ENCODE measurements around the gene SLCO4A1. TPM values are rescaled to one million over a fixed set of nuclear protein-coding genes. Genes with fewer than 3 reads are reported as not detected.

The SLCO4A1 gene
- total and polyA plus RNA-seq, 5 donors from 2014 or later: 1.8 to 7.4 (median 2.8) TPM

DNA sequence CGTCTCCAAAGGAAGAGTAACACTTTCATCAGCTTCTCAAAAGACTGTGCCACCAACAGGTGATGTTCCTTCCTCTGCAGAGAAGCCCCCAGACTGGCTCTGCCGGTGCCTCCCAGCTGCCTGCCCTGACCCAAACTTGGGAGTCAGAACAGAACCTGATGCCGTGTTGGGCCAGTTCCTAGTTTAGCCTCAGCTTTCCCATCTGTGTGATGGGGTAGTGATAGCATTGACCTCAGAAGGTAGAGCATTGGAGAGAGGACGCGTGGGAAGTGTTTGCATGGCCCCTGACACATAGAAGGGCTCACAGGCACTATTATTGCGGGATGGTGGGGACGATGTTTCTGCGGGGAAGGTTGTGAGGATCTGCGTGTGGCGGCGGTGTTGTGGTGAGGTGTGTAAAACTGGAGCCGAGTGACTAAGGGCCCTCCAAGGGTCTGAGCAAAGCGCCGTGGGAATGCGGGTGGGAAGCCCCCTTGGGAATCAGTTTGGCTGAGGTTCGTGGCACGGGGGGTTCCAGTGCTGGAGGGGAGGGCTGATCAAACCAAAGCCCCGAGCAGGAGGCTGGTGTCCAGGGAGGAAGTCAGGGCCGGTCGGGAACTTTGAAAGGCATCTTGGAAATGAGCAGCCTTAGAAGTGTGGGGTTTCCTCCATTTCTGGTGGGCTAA, 68.0 kb downstream of the SLCO4A1 start:
- H3K36me3 Mint-ChIP-seq: no peaks in the 10 kb centered on the region
- Histone ChIP-seq H3K4me1 (ENCODE audit: control insufficient read depth, insufficient read depth, low read length, poor library complexity, severe bottlenecking) (peaks cover 20% of the 10 kb centered on the region), H3K9me3 (ENCODE audit: control insufficient read depth in 2 of 2, low read length in 2 of 2) (no peaks in the 10 kb centered on the region), H3K27me3 (ENCODE audit: control insufficient read depth, insufficient read depth, low read length) (no peaks in the 10 kb centered on the region), H3K4me3 (ENCODE audit: low read depth, low read length) (no peak overlapping the region), H3K36me3 (ENCODE audit: control insufficient read depth, insufficient read depth, low read length) (no peaks in the 10 kb centered on the region), H3K27ac (ENCODE audit: insufficient read depth, low read length, poor library complexity, severe bottlenecking) (no peak overlapping the region)
- H3K27ac Mint-ChIP-seq: no peak overlapping the region
- peaks cover 29% of the 10 kb centered on the region for H3K27me3 Mint-ChIP-seq
- peaks cover 0 to 16% (median 8%) of the 10 kb centered on the region in 4 donors for H3K4me1 Mint-ChIP-seq
- H3K4me3 Mint-ChIP-seq: peak overlapping the region; percentile 21 to 71 (median 66)
- ATAC-seq (ENCODE audit: low read depth in 2 of 2) (no peak), DNase-seq (no peak)
- peaks cover 0 to 2% (median 0%) of the 10 kb centered on the region in 7 donors for H3K9me3 Mint-ChIP-seq

DNA sequence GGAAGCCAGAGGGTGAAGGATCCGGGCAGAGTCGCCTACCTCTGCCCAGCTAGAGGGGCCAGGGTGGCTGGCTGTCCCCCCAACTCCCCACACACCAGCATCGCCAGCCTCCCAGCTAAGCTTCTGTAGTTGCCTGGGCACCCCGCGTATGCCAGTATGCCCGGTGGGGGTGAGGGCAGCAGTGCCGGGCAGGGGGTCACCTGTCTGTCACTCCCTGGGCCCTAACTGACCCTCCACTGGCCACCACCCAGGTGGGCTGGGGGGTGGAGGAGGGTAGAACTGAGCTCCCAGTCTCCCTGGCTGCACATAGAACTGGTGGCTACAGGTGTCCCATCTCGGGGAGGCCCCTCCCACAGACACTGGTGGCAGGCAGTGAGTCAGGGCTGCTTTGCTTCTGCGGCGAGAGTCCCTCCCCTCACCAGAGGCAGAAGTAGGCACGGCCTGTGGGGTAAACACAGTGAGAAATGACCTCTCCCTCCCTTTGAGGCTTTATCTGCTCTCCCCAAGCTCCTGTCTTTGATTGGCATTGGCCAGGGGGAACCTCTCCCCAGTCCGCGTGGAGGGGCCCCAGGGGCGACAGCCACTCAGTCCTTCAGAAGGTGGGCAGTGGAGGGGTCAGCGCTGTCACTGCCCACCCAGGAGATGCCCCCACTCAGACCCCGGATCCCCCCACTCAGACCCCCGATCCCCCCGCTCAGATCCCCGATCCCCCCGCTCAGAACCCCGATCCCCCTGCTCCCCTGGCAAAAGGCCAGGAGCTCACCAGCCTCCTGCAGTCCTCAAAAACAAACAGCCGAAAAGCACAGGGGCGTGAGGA, 68.8 kb downstream of the SLCO4A1 start:
- H3K4me1 ChIP-seq (ENCODE audit: control insufficient read depth, insufficient read depth, low read length, poor library complexity, severe bottlenecking): peaks cover 28% of the 10 kb centered on the region
- Mint-ChIP-seq H3K36me3 (no peaks in the 10 kb centered on the region), H3K27me3 (peaks cover 29% of the 10 kb centered on the region), H3K9me3 (peaks cover 0 to 2% (median 0%) of the 10 kb centered on the region in 7 donors), H3K27ac (no peak overlapping the region), H3K4me3 (no peak overlapping the region), H3K4me1 (peaks cover 3 to 22% (median 12%) of the 10 kb centered on the region in 4 donors)
- no peaks in the 10 kb centered on the region for H3K27me3 ChIP-seq (ENCODE audit: control insufficient read depth, insufficient read depth, low read length)
- H3K27ac ChIP-seq (ENCODE audit: insufficient read depth, low read length, poor library complexity, severe bottlenecking): no peak overlapping the region
- no peak for DNase-seq
- peak; percentile 59 to 82 for ATAC-seq (ENCODE audit: low read depth in 2 of 2)
- no peaks in the 10 kb centered on the region for H3K9me3 ChIP-seq (ENCODE audit: control insufficient read depth in 2 of 2, low read length in 2 of 2)
- no peak overlapping the region for H3K4me3 ChIP-seq (ENCODE audit: low read depth, low read length)
- no peaks in the 10 kb centered on the region for H3K36me3 ChIP-seq (ENCODE audit: control insufficient read depth, insufficient read depth, low read length)

DNA sequence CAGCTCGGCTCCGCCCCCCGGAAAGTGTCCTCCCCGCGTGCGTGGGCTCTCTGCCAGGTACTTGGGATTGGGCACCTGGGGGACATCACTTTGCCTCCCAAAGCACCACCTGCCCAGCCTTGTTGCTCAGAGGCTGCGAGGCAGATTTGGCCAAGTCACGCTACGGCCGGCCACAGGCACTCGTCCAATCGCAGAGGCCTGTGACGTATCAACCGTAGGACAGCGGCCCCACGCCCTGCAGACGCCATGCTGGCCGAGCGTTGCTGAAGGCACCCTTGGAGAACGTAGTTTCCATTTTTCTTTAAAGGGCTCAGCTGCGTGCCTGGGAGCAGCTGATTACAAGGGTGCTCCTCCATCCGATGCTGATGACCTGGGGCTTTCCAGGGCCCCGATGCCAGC, 69.4 kb downstream of the SLCO4A1 start:
- H3K27ac ChIP-seq (ENCODE audit: insufficient read depth, low read length, poor library complexity, severe bottlenecking): no peak overlapping the region
- no peaks in the 10 kb centered on the region for H3K36me3 ChIP-seq (ENCODE audit: control insufficient read depth, insufficient read depth, low read length)
- H3K4me1 ChIP-seq (ENCODE audit: control insufficient read depth, insufficient read depth, low read length, poor library complexity, severe bottlenecking): peaks cover 34% of the 10 kb centered on the region
- H3K27me3 Mint-ChIP-seq: peaks cover 28% of the 10 kb centered on the region
- DNase-seq: no peak
- peaks cover 8 to 28% (median 17%) of the 10 kb centered on the region in 4 donors for H3K4me1 Mint-ChIP-seq
- H3K9me3 ChIP-seq (ENCODE audit: control insufficient read depth in 2 of 2, low read length in 2 of 2): no peaks in the 10 kb centered on the region
- peaks cover 0 to 2% (median 0%) of the 10 kb centered on the region in 7 donors for H3K9me3 Mint-ChIP-seq
- H3K27me3 ChIP-seq (ENCODE audit: control insufficient read depth, insufficient read depth, low read length): no peaks in the 10 kb centered on the region
- ATAC-seq (ENCODE audit: low read depth in 2 of 2): no peak
- H3K4me3 Mint-ChIP-seq: no peak overlapping the region
- no peaks in the 10 kb centered on the region for H3K36me3 Mint-ChIP-seq
- H3K4me3 ChIP-seq (ENCODE audit: low read depth, low read length): no peak overlapping the region
- H3K27ac Mint-ChIP-seq: no peak overlapping the region

DNA sequence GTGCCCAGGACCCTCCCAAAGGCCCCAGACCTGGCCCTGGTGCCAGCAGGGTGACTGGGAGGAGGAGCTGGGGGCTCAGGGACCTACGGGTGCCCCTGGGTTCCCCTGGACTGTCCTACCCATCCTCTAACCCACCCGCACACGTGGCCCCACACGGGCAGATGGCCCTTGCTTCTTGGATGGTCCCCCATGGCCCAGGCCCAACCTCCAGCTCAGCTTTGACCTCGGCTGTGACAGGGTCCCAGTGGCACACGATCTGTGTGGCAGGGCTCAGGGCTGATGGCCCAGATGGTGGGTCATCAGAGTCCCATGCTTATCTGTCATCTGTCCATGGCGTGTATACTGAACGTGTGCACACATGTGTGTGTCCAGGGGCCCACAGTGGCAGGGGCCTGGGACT, 70.3 kb downstream of the SLCO4A1 start:
- Mint-ChIP-seq H3K36me3 (no peaks in the 10 kb centered on the region), H3K27ac (no peak overlapping the region), H3K4me1 (peaks cover 9 to 34% (median 18%) of the 10 kb centered on the region in 4 donors), H3K4me3 (no peak overlapping the region), H3K27me3 (peaks cover 21% of the 10 kb centered on the region), H3K9me3 (peaks cover 0 to 2% (median 0%) of the 10 kb centered on the region in 7 donors)
- DNase-seq: no peak
- no peak overlapping the region for H3K27ac ChIP-seq (ENCODE audit: insufficient read depth, low read length, poor library complexity, severe bottlenecking)
- H3K4me3 ChIP-seq (ENCODE audit: low read depth, low read length): no peak overlapping the region
- peaks cover 40% of the 10 kb centered on the region for H3K4me1 ChIP-seq (ENCODE audit: control insufficient read depth, insufficient read depth, low read length, poor library complexity, severe bottlenecking)
- H3K27me3 ChIP-seq (ENCODE audit: control insufficient read depth, insufficient read depth, low read length): no peaks in the 10 kb centered on the region
- H3K36me3 ChIP-seq (ENCODE audit: control insufficient read depth, insufficient read depth, low read length): no peaks in the 10 kb centered on the region
- ATAC-seq (ENCODE audit: low read depth in 2 of 2): no peak
- H3K9me3 ChIP-seq (ENCODE audit: control insufficient read depth in 2 of 2, low read length in 2 of 2): no peaks in the 10 kb centered on the region

DNA sequence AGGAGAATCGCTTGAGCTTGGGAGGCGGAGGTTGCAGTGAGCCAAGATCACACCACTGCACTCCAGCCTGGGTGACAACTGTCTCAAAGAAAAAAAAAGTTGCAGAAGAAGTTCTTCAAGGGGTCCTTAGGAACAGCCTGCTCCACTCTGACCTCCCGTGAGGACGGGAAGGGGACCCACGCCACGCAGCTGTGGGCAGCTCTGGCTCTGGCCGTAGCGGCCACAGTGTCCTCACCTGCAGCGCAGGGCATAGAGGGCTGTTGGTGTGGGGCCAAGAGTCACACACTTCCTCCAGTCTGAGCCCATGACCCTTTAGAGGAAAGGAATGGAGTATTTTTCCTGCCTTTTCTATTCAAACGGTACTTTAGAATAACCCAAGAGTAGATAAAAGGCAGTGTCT, 71.7 kb downstream of the SLCO4A1 start:
- Histone ChIP-seq H3K27me3 (ENCODE audit: control insufficient read depth, insufficient read depth, low read length) (no peaks in the 10 kb centered on the region), H3K4me1 (ENCODE audit: control insufficient read depth, insufficient read depth, low read length, poor library complexity, severe bottlenecking) (peaks cover 28% of the 10 kb centered on the region), H3K36me3 (ENCODE audit: control insufficient read depth, insufficient read depth, low read length) (no peaks in the 10 kb centered on the region), H3K4me3 (ENCODE audit: low read depth, low read length) (no peak overlapping the region), H3K9me3 (ENCODE audit: control insufficient read depth in 2 of 2, low read length in 2 of 2) (no peaks in the 10 kb centered on the region), H3K27ac (ENCODE audit: insufficient read depth, low read length, poor library complexity, severe bottlenecking) (no peak overlapping the region)
- Mint-ChIP-seq H3K27me3 (peaks cover 15% of the 10 kb centered on the region), H3K4me3 (no peak overlapping the region), H3K36me3 (no peaks in the 10 kb centered on the region), H3K27ac (peak overlapping the region in 1 of 3 donors; percentile 55), H3K9me3 (peaks cover 0 to 2% (median 0%) of the 10 kb centered on the region in 7 donors), H3K4me1 (peaks cover 9 to 38% (median 18%) of the 10 kb centered on the region in 4 donors)
- ATAC-seq (ENCODE audit: low read depth in 2 of 2) (no peak), DNase-seq (no peak)

DNA sequence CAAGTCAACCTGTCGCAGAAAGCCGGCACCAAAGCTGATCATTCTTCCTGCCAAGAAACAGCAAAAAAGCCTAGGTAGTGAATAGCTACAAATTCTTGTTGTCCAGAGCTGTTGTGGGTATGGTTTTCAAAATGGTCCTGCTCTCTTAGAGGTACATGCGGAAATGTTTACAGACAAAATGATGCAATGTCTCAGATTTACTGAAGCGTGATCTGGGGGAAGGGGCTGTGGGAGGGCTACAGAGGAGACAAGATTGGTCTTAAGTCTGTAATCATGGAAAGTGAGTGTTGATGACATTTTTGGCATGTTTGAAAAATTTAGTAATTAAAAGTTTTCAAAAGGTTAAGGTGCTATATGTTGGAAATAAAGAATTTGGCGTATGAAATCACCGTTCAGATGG, 72.5 kb downstream of the SLCO4A1 start:
- H3K27me3 Mint-ChIP-seq: peaks cover 13% of the 10 kb centered on the region
- H3K4me3 Mint-ChIP-seq: peak overlapping the region in 1 of 4 donors; percentile 38

DNA sequence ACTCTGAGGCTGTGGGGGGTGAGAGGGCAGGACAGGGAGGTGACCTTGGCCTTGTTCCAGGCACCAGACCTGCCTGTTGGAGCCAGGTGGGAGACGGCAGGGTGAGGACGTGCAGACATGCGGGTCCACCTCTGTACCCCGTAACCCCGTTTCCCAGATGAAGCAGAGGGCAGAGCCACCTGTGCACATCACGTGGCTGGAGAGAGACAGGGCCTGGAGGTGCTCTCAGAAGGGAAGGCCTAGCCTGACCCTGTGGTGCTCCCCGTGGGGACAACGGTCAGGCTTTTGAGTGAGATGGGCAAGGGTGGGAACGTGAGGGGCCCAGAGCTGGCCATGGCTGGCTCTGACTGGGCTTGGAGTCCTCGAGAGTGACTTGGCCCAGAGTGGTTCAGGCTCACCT, 72.9 kb downstream of the SLCO4A1 start:
- peaks cover 9 to 33% (median 18%) of the 10 kb centered on the region in 4 donors for H3K4me1 Mint-ChIP-seq
- Histone ChIP-seq H3K9me3 (ENCODE audit: control insufficient read depth in 2 of 2, low read length in 2 of 2) (peaks cover 0 to 1% of the 10 kb centered on the region in 2 experiments), H3K36me3 (ENCODE audit: control insufficient read depth, insufficient read depth, low read length) (no peaks in the 10 kb centered on the region), H3K27me3 (ENCODE audit: control insufficient read depth, insufficient read depth, low read length) (no peaks in the 10 kb centered on the region), H3K27ac (ENCODE audit: insufficient read depth, low read length, poor library complexity, severe bottlenecking) (no peak overlapping the region), H3K4me1 (ENCODE audit: control insufficient read depth, insufficient read depth, low read length, poor library complexity, severe bottlenecking) (peaks cover 28% of the 10 kb centered on the region), H3K4me3 (ENCODE audit: low read depth, low read length) (no peak overlapping the region)
- H3K36me3 Mint-ChIP-seq: peaks cover under 1% of the 10 kb centered on the region
- peaks cover 9% of the 10 kb centered on the region for H3K27me3 Mint-ChIP-seq
- ATAC-seq (ENCODE audit: low read depth in 2 of 2) (no peak), DNase-seq (no peak)
- peak overlapping the region in 1 of 3 donors; percentile 51 for H3K27ac Mint-ChIP-seq
- H3K4me3 Mint-ChIP-seq: peak overlapping the region in 1 of 4 donors; percentile 38
- H3K9me3 Mint-ChIP-seq: peaks cover 0 to 9% (median 2%) of the 10 kb centered on the region in 7 donors

More for the DNA sequence above, 72.5 kb downstream of the SLCO4A1 start:
- peaks cover 0 to 8% (median 2%) of the 10 kb centered on the region in 7 donors for H3K9me3 Mint-ChIP-seq
- peak overlapping the region in 1 of 3 donors; percentile 51 for H3K27ac Mint-ChIP-seq
- no peak for DNase-seq
- Histone ChIP-seq H3K36me3 (ENCODE audit: control insufficient read depth, insufficient read depth, low read length) (no peaks in the 10 kb centered on the region), H3K9me3 (ENCODE audit: control insufficient read depth in 2 of 2, low read length in 2 of 2) (no peaks in the 10 kb centered on the region), H3K27me3 (ENCODE audit: control insufficient read depth, insufficient read depth, low read length) (no peaks in the 10 kb centered on the region), H3K4me1 (ENCODE audit: control insufficient read depth, insufficient read depth, low read length, poor library complexity, severe bottlenecking) (peaks cover 28% of the 10 kb centered on the region), H3K27ac (ENCODE audit: insufficient read depth, low read length, poor library complexity, severe bottlenecking) (no peak overlapping the region), H3K4me3 (ENCODE audit: low read depth, low read length) (no peak overlapping the region)
- no peak for ATAC-seq (ENCODE audit: low read depth in 2 of 2)
- no peaks in the 10 kb centered on the region for H3K36me3 Mint-ChIP-seq
- H3K4me1 Mint-ChIP-seq: peaks cover 9 to 35% (median 18%) of the 10 kb centered on the region in 4 donors

All from CD4-positive, CD25-positive, alpha-beta regulatory T cell (primary cell).